DMS153 treated with DMSO at 0.1 percent for 48 hours (cell line): ENCODE data around the gene CC2D2B.
"Not testable (repeated sequence)": the region's sequence is repeated elsewhere in the genome, so short reads cannot be mapped to it uniquely, and the experiment has no call there.

Experiments used
- DNase-seq: peaks from one replicate; lab custom pipeline; 2025; ENCODE audit not compliant: unreplicated experiment; lab: John Stamatoyannopoulos, UW

Gene CC2D2B

DNA sequence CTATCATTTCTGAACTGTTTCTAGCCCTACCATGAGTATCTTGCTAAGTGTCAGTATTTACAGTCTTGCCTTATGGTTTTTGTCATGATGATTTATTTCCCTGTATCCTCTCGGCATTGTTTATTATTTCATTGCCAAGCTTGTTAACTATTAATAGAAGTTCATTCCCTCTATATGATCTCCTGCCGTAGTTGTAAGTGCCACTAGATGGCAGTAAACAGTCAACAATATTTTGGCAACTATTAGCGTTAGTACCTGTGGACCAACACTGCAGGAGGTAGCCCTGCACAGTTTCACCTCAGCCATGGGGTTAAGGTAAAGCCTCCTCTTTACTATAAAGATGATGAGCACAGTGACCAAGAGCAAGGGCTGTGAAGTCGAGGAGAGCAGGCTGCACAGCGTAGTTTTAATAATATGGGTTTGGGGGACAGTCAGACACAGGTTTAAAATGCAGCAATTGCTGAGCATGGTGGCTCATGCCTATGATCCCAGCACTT lies 109.5 kb downstream of the CC2D2B start:
- DNase-seq = peak; percentile 52

- DNase-seq = no peak
Observed at GRCh38 chr10:96021332-96021731, 113.6 kb downstream of the CC2D2B start.

- no peak for DNase-seq
Observed at GRCh38 chr10:96022739-96023138, 115.0 kb downstream of the CC2D2B start.

DNA sequence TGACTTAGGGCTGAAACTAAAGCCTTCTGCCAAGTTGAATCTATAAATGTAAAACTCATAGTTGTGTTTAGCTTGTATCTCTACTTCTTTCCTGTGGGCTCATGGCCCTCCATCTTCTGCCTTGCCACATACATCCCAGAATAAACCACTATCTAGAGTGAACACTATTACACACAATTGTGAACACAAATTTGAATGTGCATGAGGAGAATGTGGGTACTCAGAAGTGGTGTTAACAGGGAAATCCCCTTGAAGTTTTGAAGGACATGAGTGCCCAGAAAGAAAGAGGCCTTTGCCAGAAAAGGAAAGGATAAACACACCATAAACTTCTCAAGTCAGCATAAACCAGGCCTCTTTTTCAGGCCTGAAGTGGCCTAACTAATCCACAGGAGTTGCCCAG lies 115.4 kb downstream of the CC2D2B start:
- no peak for DNase-seq

DNA sequence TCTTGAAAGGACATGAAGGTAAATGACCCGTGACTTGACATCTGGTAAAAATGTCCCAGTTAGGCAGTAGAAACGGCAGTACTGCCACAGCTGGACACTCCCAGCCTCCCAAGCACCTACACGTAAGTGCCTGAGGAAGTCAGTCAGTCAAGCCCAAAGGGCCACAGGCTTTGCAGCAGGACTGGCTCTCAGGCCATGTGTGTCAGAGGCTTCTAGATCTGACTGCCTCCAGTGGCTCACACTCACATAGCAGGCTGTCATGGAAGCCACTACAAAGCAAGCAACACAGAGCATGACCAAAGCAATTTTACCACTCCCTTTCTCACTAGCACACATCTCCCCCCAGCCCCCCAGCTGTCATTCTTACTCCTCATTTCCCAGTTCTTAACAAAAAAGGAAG lies 117.8 kb downstream of the CC2D2B start:
- no peak for DNase-seq

- no peak for DNase-seq
Observed at GRCh38 chr10:96034625-96035024, 126.8 kb downstream of the CC2D2B start.

GRCh38 chr10:96038476-96039387 lies 131.0 kb downstream of the CC2D2B start:
- no peak for DNase-seq

GRCh38 chr10:96041146-96041545 lies 133.4 kb downstream of the CC2D2B start:
- no peak for DNase-seq

DNA sequence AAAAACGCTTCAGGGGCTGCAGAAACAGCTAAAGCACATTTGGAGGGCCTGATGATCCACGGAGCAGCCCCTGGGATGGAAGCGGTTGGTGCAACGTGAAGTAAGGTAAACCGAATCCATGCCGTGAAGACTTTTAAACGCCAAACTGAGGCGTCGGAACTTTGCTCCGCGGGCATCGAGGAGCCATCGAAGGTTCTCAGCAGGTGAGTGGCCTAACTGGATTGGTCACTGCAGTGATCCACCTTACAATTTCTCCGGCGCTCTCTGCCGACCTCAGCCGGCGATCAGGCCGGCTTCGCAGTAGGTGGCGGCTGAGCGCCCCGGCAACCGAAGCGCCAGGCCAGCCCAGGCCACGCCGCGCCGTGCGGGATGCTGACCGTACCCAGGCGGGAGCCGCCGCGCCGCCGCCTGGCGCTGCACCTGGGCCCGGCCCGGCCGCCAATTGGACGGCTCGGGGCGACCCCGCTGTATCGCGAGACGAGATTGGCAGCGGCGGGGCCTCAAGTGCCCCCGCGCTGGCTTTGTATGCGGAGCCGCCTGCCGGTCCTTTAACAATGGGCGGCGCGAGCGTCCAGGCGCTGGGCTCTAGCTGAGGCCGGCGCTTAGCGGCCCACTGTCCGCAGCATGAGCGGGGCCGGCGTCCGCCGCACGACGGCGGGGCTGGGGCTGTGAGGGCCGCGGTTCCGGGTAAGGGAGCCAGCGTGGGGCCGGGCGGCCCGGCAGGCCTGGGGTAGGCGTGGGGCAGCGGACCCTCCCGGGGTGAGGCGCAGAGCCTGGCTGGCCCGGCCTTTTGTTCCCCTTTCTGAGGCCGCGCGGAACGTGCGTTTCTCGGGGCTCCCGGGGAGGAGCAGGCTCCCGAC lies 135.5 kb downstream of the CC2D2B start, which contains the start of gene CCNJ:
CCNJ (plus strand) TSS at position 551 of the 860 bp plus-strand sequence. CDS start 811 bp downstream, outside the sequence.
- peak; percentile 77 for DNase-seq

- peak; percentile 47 for DNase-seq
Observed at GRCh38 chr10:96043893-96044715, 136.3 kb downstream of the CC2D2B start.

DNA sequence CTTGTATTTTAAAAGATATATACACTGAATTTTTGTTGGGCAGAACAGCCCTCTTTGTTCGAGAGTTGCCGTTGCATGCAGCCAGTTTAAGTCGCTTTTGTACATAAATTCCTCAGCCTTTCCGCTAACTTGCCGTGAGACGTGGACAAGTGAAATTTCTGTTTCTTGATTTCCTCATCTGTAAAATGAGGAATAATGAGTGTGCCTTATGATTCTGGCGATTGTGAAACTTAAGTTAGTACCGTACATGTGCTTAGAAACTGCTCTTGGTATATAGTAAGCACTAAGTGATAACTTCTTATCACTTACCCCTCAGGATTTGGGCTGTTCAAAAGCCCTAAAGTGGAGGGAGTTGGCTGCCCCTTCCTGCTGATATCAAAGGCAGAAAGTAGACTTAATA lies 137.0 kb downstream of the CC2D2B start:
- no peak for DNase-seq

DNA sequence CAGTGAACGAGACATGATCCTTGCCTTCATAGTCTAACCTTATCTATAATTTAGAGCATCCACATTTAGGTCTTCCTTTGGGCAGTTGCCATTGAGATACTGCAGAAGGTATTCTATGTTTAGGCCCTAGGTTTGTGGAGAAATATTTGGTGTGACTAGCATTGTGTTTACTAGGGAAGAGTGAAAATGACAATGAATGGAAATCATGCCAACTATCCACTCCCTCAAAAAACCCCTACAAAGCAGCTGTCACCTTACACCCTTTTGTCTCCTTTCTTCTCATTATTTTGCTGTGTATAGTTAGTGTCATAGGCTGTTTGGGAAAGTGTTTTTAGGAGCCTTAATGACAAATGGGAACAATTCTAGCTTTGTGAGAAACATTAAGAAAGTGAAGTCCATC lies 138.8 kb downstream of the CC2D2B start:
- DNase-seq = no peak

- no peak for DNase-seq
Observed at GRCh38 chr10:96047004-96047649, 139.4 kb downstream of the CC2D2B start.

DNA sequence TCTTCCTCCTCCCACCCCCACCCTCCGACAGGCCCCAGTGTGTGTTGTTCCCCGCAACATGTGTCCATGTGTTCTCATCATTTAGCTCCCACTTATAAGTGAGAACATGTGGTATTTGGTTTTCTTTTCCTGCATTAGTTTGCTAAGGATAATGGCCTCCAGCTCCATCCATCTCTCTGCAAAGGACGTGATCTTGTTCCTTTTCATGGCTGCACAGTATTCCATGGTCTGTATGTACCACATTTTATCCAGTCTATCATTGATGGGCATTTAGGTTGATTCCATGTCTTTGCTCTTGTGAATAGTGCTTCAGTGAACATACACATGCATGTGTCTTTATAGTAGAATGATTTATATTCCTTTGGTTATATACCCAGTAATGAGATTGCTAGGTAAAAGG lies 140.2 kb downstream of the CC2D2B start:
- not testable (repeated sequence) for DNase-seq

- DNase-seq = no peak
Observed at GRCh38 chr10:96049340-96049739, 141.6 kb downstream of the CC2D2B start.

DNA sequence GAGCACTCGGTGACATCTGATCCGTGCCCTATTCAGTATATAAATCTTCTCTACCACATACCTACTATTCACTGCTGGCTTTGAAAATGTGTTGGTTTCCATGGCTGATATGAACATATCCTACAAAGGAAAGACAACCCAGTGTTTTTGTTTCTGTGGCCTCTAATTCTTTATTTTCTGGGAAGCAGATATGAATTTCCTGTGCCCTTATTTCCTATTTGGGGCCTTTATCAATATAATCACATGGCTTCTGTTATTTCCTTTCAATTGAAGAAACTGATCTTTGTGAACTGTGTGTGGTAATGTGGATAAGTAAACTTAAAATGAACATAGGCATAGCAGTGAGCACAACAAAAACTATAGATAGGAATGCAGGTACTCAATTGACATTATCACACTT lies 146.2 kb downstream of the CC2D2B start:
- no peak for DNase-seq

DNA sequence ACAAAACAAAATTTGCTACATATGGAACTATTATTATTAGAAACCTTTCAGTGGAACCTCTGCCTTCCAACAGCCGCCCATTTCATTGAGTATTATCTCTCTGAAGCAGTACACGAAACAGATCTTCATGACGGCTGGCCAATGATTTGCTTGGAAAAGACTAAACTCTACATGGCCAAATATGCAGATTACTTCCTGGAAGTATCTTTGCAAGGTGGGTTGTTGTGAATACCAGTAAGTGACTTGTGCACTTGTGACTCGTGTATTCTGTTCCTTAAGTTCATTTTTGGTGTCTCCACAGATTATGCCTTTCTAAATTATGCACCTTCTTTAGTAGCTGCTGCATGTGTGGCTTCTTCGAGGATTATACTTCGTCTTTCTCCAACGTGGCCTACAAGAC lies 149.0 kb downstream of the CC2D2B start:
- DNase-seq = no peak

GRCh38 chr10:96061232-96061631 lies 153.5 kb downstream of the CC2D2B start:
- DNase-seq = no peak

DNA sequence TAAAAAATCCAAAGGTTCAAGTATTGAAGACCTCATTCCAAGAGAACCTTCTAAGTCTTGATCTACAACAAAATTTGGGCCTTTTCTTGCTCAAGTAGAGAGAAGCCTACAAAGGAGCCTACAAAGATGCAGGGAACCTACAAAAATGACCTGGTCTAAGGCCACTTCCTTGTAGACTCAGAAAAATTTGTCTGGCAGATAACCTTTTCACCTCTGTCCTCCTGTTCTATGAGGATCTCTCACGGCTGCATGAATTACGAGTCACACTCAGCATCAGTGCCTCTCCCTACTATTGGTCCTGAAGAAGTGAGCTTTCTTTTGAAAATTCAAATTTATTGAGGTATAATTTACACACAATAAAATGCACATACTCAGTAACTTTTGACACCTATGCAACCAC lies 164.9 kb downstream of the CC2D2B start:
- no peak for DNase-seq

DNA sequence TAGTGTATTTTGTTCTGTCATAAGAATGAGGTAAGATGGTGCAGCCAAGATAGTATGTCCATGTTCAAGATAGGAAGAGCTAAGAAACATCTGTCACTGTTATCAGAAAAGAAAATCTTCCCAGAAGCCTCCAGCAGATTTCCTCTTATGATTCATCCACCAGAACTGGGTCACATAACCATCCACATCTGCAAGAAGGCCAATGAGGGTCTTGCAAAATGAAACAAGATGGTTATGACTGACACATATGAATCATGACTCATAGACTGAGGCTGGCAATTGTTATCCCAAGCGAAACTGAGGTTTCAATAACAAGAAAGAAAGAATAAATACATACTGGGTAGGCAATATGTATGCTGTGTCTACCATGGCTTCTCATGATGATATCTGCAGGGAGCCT lies 165.9 kb downstream of the CC2D2B start:
- no peak for DNase-seq
